GM19043 (cell line): ENCODE measurements around the gene CEACAM1.
A peak's percentile ranks its signal among the peaks of the same experiment; 100 is the strongest.
"Not testable (repeated sequence)": the region's sequence is repeated elsewhere in the genome, so short reads cannot be mapped to it uniquely, and the experiment has no call there.

ENCODE experiments used
- ATAC-seq: cut with Tn5 transposase; IDR thresholded peaks from one replicate; pipeline ENCODE4 v1.9.1; 2021; ENCODE audit warnings: low read depth; ENCODE audit not compliant: unreplicated experiment

The CEACAM1 gene

GRCh38 chr19:42477933-42478332, 50.3 kb downstream of the CEACAM1 start:
- no peak for ATAC-seq

- ATAC-seq: no peak
Observed at GRCh38 chr19:42477117-42477516, 51.2 kb downstream of the CEACAM1 start.

GRCh38 chr19:42475366-42475765, 52.9 kb downstream of the CEACAM1 start:
- ATAC-seq: no peak

GRCh38 chr19:42474743-42475142, 53.5 kb downstream of the CEACAM1 start:
- ATAC-seq: no peak

GRCh38 chr19:42473686-42474085, 54.6 kb downstream of the CEACAM1 start:
- no peak for ATAC-seq

GRCh38 chr19:42472402-42473147, 55.7 kb downstream of the CEACAM1 start:
- ATAC-seq: no peak

- no peak for ATAC-seq
Observed at GRCh38 chr19:42471554-42472249, 56.6 kb downstream of the CEACAM1 start.

GRCh38 chr19:42469311-42470235, 58.7 kb downstream of the CEACAM1 start:
- ATAC-seq: no peak

GRCh38 chr19:42468273-42468796, 59.9 kb downstream of the CEACAM1 start:
- no peak for ATAC-seq

GRCh38 chr19:42467183-42467760, 61.0 kb downstream of the CEACAM1 start:
- no peak for ATAC-seq

- no peak for ATAC-seq
Observed at GRCh38 chr19:42466521-42467182, 61.6 kb downstream of the CEACAM1 start.

- peak; percentile 67 for ATAC-seq
Observed at GRCh38 chr19:42465827-42466280, 62.4 kb downstream of the CEACAM1 start.

GRCh38 chr19:42461700-42462324, 66.5 kb downstream of the CEACAM1 start:
- ATAC-seq: no peak

- ATAC-seq: not testable (repeated sequence)
Observed at GRCh38 chr19:42461231-42461630, 67.0 kb downstream of the CEACAM1 start.

- no peak for ATAC-seq
Observed at GRCh38 chr19:42459926-42460325, 68.4 kb downstream of the CEACAM1 start.
